H1 (cell line): ENCODE data around the gene STARD4. TPM values are rescaled to one million over a fixed set of nuclear protein-coding genes. Genes with fewer than 3 reads are reported as not detected.

Experiments used
- JUND ChIP-seq: IDR thresholded peaks from 2 replicates; pipeline ENCODE4 v1.6.1; 2011; ENCODE audit warnings: mild to moderate bottlenecking, improper control_type of control experiment, low read length
- RAD21 ChIP-seq, 2 experiments: IDR thresholded peaks in 1 of 2; conservative IDR thresholded peaks in 1 of 2; 2 replicates each; pipeline ENCODE4 v1.6.1; 2011; ENCODE audit warnings: low read depth in 2 of 2, low read length in 2 of 2, improper control_type of control experiment in 1 of 2, inconsistent platforms in 1 of 2, mild to moderate bottlenecking in 1 of 2, moderate library complexity in 1 of 2
- polyA plus RNA-seq, 7 experiments: library from polyadenylated mRNA; depleted of rRNA in 3 of 7; stranded (reverse) in 5 of 7; unstranded in 2 of 7; fragments of >200 nt in 5 of 7; fragments of 200-250 nt in 2 of 7; gene quantifications; 1 replicate in 5 of 7; 2 replicates in 1 of 7; 4 replicates in 1 of 7; pipeline versions ENCODE4 v1.2.1 to v1.2.3, GENCODE V29; 2011 to 2013; ENCODE audit warnings: missing spikeins in 2 of 7, mixed read lengths in 2 of 7
- total RNA-seq: library from RNA; stranded (reverse); fragmentation: NEBNext Ultra II Directional; extraction: Animal tissue kit (Norgen Biotek cat#: 25700); gene quantifications from 2 replicates; pipeline ENCODE4 v1.2.1, GENCODE V29; 2021

STARD4 gene
- total and polyA plus RNA-seq, 2 of the 8 experiments (the other 6 are each of a cell fraction or from before 2014, with no cell fraction given): 10.8 to 47.9 TPM

- peak; percentile 87 to 91 for TF ChIP-seq RAD21 (IDR thresholded peaks at IDR 0.05 in 1 of 2, conservative IDR thresholded peaks at IDR 0.05 in 1 of 2; ENCODE audit: low read depth in 2 of 2, low read length in 2 of 2)
- TF ChIP-seq JUND: peak; percentile 63; the same call in 1 of the 2 replicates
- TF ChIP-seq, all 59 proteins: peak for 5
These were observed 38.1 kb upstream of the STARD4 start (continued) for GRCh38 chr5:111550282-111551020.
